ENCODE results near the gene SND1.

Gene SND1

GRCh38 chr7:127736511-127736910, 84.5 kb downstream of the SND1 start:
- DNase-seq, result no peak

DNA sequence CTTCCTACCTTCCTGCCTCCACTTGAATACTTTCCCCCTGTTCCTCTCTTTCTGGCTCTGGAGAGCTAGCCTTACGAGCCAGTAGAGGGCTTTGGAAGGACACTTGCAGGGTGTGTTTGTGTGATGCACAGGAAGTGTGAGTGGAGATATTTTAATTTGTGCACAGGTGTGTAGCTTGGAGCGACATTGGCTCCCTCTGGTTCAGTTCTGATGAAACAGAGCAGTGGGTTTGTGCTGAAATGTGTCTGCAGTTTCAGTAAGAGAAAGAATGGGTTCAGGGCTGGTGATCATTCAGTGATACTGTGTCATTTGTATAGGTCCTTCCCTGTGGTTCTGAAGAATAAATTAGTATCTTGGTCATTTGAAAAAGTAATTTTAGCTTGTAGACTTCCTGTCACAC, 86.9 kb downstream of the SND1 start:
- no peak for DNase-seq

GRCh38 chr7:127741764-127742375, 89.9 kb downstream of the SND1 start:
- no peak for DNase-seq

DNA sequence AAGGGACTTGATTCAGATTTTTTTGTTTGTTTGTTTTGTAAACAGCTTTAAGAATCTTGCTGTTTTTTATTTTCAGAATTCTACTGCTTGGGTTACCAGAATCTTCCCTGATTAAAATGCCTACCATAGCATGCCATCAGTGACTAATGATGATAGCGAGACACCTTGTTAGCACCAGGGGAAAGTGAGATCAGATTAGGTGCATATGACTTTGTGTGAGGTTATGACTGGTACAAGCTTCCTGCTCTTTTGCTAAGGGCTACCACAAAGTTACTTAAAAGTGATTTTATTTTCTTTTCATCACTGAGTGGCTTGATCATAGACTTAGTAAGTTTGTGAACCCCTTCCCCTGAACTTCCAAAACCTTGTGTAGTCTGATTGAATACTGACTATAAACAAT, 93.5 kb downstream of the SND1 start:
- no peak for DNase-seq

GRCh38 chr7:127751062-127751461, 99.1 kb downstream of the SND1 start:
- no peak for DNase-seq

GRCh38 chr7:127751490-127752448, 99.8 kb downstream of the SND1 start:
- DNase-seq, result no peak

- no peak for DNase-seq
Measured at GRCh38 chr7:127752829-127753228, 100.8 kb downstream of the SND1 start.

DNA sequence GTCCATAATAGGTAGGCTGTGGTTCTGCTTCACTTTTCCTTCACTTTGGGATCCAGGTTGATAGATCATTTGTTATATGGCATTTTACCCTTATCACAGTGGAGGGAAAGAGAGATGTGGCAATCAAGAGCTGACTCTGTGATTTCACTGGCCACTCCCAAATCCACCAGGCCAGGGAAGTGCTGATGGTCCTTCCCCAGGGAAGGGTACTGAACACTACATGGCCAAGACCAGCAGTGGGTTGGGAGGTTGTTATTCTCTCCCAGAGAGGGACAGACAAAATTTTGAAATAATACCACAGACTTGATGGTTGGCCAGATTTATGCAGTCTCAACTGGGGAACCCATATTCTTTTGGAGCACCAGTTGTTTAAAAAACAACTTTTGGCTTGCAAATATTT, 102.5 kb downstream of the SND1 start:
- no peak for DNase-seq

DNA sequence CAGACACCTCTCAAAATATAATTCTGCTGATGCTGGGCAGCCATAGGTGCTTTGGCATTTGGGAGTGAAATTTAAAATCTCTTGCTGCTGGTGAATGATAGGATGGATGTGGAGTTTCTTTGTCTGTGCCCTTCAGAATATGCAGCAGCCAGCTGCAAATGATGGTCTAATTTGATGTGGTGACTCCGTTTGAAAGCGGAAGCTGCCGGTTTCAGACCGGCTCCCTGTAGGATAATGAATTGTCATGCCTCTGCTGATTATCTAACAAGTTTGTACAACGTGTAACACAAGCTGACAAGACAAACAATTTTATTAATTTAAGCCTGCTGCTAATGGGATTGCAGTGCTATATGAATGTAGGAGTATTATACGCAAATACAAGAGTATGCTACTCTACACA, 103.5 kb downstream of the SND1 start:
- DNase-seq, result no peak

DNA sequence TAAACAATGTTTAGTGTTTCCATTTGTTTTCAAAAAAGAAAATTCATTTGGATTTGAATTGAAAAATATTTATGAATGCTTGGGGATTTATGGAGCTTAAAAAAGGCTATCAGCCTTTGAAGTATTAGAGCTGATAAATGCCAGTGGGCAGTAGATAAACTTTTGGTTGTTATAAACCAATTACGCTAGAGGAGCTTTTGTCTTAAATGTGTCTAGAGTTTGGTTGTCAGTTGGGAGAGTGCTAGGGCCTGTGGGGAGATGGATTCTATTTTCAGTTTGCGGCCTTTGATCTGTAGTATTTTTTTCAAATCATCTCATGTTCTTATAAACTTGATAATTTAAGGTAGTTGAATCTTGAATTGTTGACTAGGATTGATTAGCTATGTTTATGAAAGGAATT, 104.0 kb downstream of the SND1 start:
- DNase-seq, result no peak

- no peak for DNase-seq
Measured at GRCh38 chr7:127758105-127758504, 106.1 kb downstream of the SND1 start.

GRCh38 chr7:127758845-127759244, 106.9 kb downstream of the SND1 start:
- DNase-seq, result no peak

- no peak for DNase-seq
Measured at GRCh38 chr7:127759945-127760421, 108.0 kb downstream of the SND1 start.

- DNase-seq, result no peak
Measured at GRCh38 chr7:127760436-127761031, 108.5 kb downstream of the SND1 start.

DNA sequence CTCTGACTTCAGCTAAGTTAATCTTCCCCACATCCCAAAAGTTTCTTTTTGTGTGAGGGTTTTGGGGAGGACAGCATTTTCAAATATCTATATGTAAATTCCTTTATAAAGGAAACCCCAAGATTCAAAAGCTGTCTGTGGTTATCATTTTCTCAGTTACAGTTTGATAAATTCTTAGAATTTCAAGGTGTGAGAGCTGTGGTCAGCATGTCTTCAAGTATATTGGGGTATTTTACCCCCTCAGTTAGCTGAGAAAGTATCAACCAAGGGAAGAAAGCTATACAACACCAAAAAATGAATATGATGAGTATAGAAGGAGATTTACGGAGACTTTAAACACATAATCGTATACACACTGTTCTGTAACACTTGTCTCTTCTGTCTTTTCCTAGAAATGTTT, 109.2 kb downstream of the SND1 start:
- DNase-seq, result no peak

DNA sequence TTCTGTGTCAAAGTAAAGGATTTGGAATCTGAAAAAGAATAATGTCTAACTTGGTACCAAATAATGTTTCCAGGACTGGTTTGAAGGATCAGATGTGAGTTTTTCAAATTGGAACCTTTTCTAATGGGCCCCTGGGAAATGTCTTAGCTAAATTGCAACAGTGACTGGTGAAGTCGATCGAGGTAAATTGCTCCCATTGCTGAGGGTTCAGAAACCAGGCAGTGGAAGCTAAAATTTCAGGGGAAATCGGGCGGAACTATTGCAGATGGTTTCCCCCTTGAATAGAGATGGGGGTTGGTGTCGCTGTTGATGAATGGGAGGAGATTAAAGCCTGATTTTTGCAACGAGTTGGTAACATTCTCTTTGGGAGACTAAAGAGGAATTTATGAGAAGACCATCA, 112.7 kb downstream of the SND1 start:
- DNase-seq, result no peak

DNA sequence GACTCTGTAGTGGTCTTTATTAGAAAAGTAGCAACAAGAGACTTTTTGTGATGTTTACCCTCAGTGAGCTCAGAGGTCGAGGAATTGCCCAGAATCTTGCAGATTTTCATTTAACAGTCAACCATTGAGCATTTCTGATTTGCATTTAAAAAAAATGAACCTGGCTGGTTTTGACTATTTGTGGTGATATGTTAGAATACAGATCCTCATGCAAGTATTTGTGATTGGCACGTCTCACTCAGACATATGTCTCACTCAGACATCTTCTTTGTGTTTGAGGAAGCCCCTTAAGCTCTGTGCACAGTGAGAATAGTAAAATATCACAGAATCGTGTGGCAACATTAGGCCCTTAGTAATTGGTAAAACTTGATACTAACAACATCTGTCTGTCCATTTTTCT, 113.2 kb downstream of the SND1 start:
- no peak for DNase-seq

- DNase-seq, result no peak
Measured at GRCh38 chr7:127766831-127767459, 115.0 kb downstream of the SND1 start.

DNA sequence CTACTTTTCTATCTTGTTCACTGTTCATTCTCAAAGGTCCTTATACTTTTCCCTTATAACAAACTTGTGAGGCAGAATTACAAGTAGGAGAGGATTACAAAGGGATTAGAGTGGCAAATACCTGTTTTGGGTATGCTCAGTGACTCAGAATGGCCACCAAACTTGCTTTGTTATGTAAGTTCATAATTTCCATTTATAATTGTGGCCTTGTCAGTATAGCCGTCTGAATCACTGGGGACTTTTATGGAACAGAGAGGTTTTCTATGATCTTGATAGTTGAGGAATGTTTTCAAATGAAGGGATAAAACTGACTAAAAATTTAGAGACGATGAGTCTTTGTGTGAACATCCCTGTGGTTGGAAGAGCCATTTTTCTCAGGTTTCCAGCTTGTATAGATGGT, 116.2 kb downstream of the SND1 start:
- no peak for DNase-seq

DNA sequence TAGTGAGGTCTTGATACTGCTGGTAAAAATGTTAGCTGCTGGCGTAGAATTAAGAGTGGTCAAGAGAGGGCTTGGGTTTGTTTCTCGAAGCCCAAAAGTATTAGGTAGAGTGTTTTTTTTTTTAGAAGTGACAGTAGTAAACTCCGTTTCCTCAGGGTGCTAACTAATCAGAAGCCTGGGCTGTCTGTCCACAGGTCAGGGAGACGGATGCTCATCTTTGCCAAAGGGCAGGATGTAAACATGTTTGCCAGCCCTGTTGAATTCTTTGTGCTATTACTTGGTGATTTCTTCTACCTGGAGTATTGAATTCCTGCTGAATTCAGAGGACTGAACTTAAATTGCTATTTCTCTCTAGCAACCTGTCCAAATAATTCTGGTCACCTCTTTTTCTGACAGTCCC, 117.1 kb downstream of the SND1 start:
- DNase-seq, result no peak

DNA sequence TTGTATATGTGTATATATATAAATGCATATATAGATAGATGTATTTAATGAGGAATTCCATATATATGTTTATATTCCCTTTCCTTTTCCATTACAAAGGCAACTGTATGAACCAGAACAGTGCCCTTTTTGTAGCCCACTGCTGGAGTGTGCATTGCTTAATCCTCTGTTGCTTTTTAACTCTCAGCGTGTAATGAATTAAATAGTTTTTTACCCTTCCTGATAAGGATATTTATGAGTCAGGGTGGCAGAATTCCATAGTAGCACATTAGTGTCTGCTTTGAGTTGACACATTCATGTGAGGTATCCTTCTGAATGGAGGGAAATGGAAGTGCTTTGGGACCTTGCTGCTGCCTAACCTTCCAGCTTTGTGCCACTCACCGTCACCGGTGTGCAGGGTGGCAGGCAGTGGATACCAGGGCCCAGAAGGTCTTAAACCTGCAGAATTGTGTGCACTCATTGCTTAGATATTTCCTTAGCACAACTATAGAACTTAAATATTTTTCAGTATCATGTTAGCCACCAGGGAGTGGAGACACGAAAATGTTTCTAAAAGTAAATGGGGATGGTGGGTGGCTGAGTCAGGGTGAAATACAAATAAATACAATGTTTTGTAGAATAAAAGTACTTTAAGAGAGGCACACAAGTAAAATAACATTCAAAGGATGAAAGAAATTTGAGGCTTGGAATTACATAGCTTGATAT, 117.9 kb downstream of the SND1 start:
- no peak for DNase-seq

DNA sequence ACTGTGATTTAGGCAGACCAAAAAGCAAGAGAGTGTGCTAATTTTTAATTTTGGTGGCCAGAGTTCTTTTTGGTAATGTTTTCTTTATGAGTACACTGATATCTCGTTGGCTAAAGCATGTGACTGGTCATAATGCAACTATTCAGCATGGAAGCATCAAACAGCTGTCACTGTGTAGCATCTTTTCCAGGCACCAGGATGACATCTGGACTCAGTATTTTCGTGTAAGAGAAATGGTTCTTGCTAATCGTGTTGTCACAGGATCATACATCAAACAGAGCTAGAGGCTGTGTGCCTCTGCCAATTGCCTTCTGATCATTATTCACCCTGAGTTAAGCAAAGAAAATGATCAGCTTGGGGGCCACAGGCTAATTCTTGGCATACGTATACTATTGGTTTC, 118.9 kb downstream of the SND1 start:
- DNase-seq, result no peak

- no peak for DNase-seq
Measured at GRCh38 chr7:127771707-127772106, 119.7 kb downstream of the SND1 start.
